Osteoblast (primary cell): ENCODE results near the gene DLGAP1. TPM values are rescaled to one million over a fixed set of nuclear protein-coding genes. Genes with fewer than 3 reads are reported as not detected.

ENCODE experiments used
- DNase-seq: peaks from one replicate; pipeline ENCODE4 v3.0.0; 2011; ENCODE audit warnings: low spot score, mixed read lengths; ENCODE audit not compliant: insufficient read length; ENCODE audit errors: missing footprints
- H2AFZ ChIP-seq: 2 replicates; pipeline ENCODE4 v1.6.0; 2011; ENCODE audit warnings: mild to moderate bottlenecking, low read length
- H3K27ac ChIP-seq: 2 replicates; pipeline ENCODE4 v1.5.1; 2011; ENCODE audit warnings: mild to moderate bottlenecking, low read depth, low read length, moderate library complexity
- H3K27me3 ChIP-seq: 2 replicates; pipeline ENCODE4 v1.6.0; 2012; ENCODE audit warnings: mild to moderate bottlenecking, control low read depth, inconsistent platforms, low read length, moderate library complexity; ENCODE audit not compliant: insufficient read depth
- H3K36me3 ChIP-seq: 2 replicates; pipeline ENCODE4 v1.5.1; 2011; ENCODE audit warnings: mild to moderate bottlenecking, low read length, control low read depth, moderate library complexity; ENCODE audit not compliant: insufficient read depth
- H3K4me1 ChIP-seq: 2 replicates; pipeline ENCODE4 v1.5.1; 2011; ENCODE audit warnings: mild to moderate bottlenecking, low read length, control low read depth, moderate library complexity; ENCODE audit not compliant: insufficient read depth
- H3K4me2 ChIP-seq: 2 replicates; pipeline ENCODE4 v1.6.0; 2011; ENCODE audit warnings: mild to moderate bottlenecking, low read length; ENCODE audit not compliant: insufficient read depth
- H3K4me3 ChIP-seq: fragments of 200-600 bp; sonication (generic); 3 replicates; pipeline ENCODE4 v1.5.1; 2012; ENCODE audit warnings: mild to moderate bottlenecking, low read length, inconsistent platforms; ENCODE audit not compliant: insufficient read depth
- H3K79me2 ChIP-seq: 2 replicates; pipeline ENCODE4 v1.6.0; 2012; ENCODE audit warnings: mild to moderate bottlenecking, low read length, control low read depth, inconsistent platforms; ENCODE audit not compliant: insufficient read depth
- H3K9me3 ChIP-seq: 2 replicates; pipeline ENCODE4 v1.5.1; 2011; ENCODE audit warnings: low read depth, low read length, control low read depth
- H4K20me1 ChIP-seq: 2 replicates; pipeline ENCODE4 v1.6.0; 2012; ENCODE audit warnings: mild to moderate bottlenecking, low read length, control low read depth; ENCODE audit not compliant: insufficient read depth
- CTCF ChIP-seq: IDR thresholded peaks from 2 replicates; pipeline ENCODE4 v1.5.1; 2011; ENCODE audit warnings: mild to moderate bottlenecking, low read depth, low read length, moderate library complexity; ENCODE audit errors: extremely low read depth
- total RNA-seq: library from RNA; depleted of rRNA; stranded (reverse); fragments of >200 nt; gene quantifications from 2 replicates; pipeline ENCODE4 v1.2.3, GENCODE V29; 2012

Gene DLGAP1
- total RNA-seq, 1 donor, result not detected

- no peaks in the 10 kb centered on the region for H3K36me3 ChIP-seq
- no peaks in the 10 kb centered on the region for H3K27me3 ChIP-seq
- H4K20me1 ChIP-seq, result no peaks in the 10 kb centered on the region
- H3K79me2 ChIP-seq, result no peaks in the 10 kb centered on the region
- H3K4me3 ChIP-seq, result no peak overlapping the region
- no peaks in the 10 kb centered on the region for H3K4me1 ChIP-seq
- TF ChIP-seq CTCF, result no peak
- H3K4me2 ChIP-seq, result no peak overlapping the region
- no peaks in the 10 kb centered on the region for H3K9me3 ChIP-seq
- no peak overlapping the region for H3K27ac ChIP-seq
- no peak overlapping the region for H2AFZ ChIP-seq
- DNase-seq, result no peak
Measured at GRCh38 chr18:3757361-3757760, 697.7 kb downstream of the DLGAP1 start.

- no peak for DNase-seq
- no peaks in the 10 kb centered on the region for H3K27me3 ChIP-seq
- H3K79me2 ChIP-seq, result no peaks in the 10 kb centered on the region
- H3K9me3 ChIP-seq, result no peaks in the 10 kb centered on the region
- no peak overlapping the region for H3K4me3 ChIP-seq
- no peak overlapping the region for H3K27ac ChIP-seq
- no peaks in the 10 kb centered on the region for H3K4me1 ChIP-seq
- TF ChIP-seq CTCF, result no peak
- no peaks in the 10 kb centered on the region for H4K20me1 ChIP-seq
- H3K4me2 ChIP-seq, result no peak overlapping the region
- no peaks in the 10 kb centered on the region for H3K36me3 ChIP-seq
- H2AFZ ChIP-seq, result no peak overlapping the region
Measured at GRCh38 chr18:3753106-3753505, 702.0 kb downstream of the DLGAP1 start.

GRCh38 chr18:3748086-3748485 lies 707.0 kb downstream of the DLGAP1 start:
- no peak overlapping the region for H3K27ac ChIP-seq
- DNase-seq, result no peak

More at GRCh38 chr18:3748086-3748485, 707.0 kb downstream of the DLGAP1 start:
- Histone ChIP-seq H3K4me2 (no peak overlapping the region), H3K27me3 (no peaks in the 10 kb centered on the region), H3K9me3 (no peaks in the 10 kb centered on the region), H3K79me2 (no peaks in the 10 kb centered on the region), H3K4me1 (no peaks in the 10 kb centered on the region), H4K20me1 (no peaks in the 10 kb centered on the region), H3K36me3 (no peaks in the 10 kb centered on the region), H3K4me3 (no peak overlapping the region), H2AFZ (no peak overlapping the region)
- TF ChIP-seq CTCF, result no peak
